Thoracic aorta (tissue), 2 donors: ENCODE results near the gene CUBN. TPM values are rescaled to one million over a fixed set of nuclear protein-coding genes. Genes with fewer than 3 reads are reported as not detected.

Source experiments
- ATAC-seq: fragments of 150-250 bp; one replicate; pipeline ENCODE4 v1.8.0; 2017; ENCODE audit warnings: low read depth; ENCODE audit not compliant: insufficient number of reproducible peaks, low FRiP score
- DNase-seq: peaks from one replicate; pipeline ENCODE4 v3.0.0-alpha.2; 2020; ENCODE audit warnings: low spot score
- H3K27ac ChIP-seq, 2 donors: fragments of 200-600 bp; sonication (generic); 1 replicate in 1 of 2; 2 replicates in 1 of 2; pipeline ENCODE4 v1.5.1; 2016; ENCODE audit warnings: mild to moderate bottlenecking in 2 of 2, moderate library complexity in 2 of 2
- H3K27me3 ChIP-seq: fragments of 200-600 bp; sonication (generic); replicated peaks from 2 replicates; pipeline ENCODE4 v1.6.0; 2016; ENCODE audit warnings: mild to moderate bottlenecking; ENCODE audit not compliant: insufficient read depth
- H3K36me3 ChIP-seq: fragments of 200-600 bp; sonication (generic); one replicate; pipeline ENCODE4 v1.5.1; 2016
- H3K4me1 ChIP-seq, 2 donors: fragments of 200-600 bp; sonication (generic); 1 replicate in 1 of 2; 2 replicates in 1 of 2; pipeline versions ENCODE4 v1.5.1 to v1.6.0; 2016; ENCODE audit warnings: low read depth in 2 of 2, mild to moderate bottlenecking in 1 of 2; ENCODE audit not compliant: control insufficient read depth in 1 of 2
- H3K4me3 ChIP-seq: fragments of 200-600 bp; sonication (generic); 2 replicates; pipeline ENCODE4 v1.5.1; 2016; ENCODE audit warnings: mild to moderate bottlenecking
- H3K9me3 ChIP-seq: fragments of 200-600 bp; sonication (generic); 2 replicates; pipeline ENCODE4 v1.5.1; 2016
- total RNA-seq, 2 donors: library from RNA; depleted of rRNA; stranded (reverse); fragments of >200 nt; gene quantifications; one replicate each; pipeline versions ENCODE4 v1.1.0 to v1.2.3, GENCODE V29; 2016
- TF ChIP-seq, protein P1 (sequence below): fragments of 200-600 bp; sonication (generic); IDR thresholded peaks from one replicate; pipeline ENCODE4 v1.5.1; 2019; ENCODE audit warnings: antibody characterized with exemption

Gene CUBN
- total RNA-seq, 2 donors from 2014 or later = 4.1 to 4.6 TPM

GRCh38 chr10:17138460-17139042 lies 8.9 kb upstream of the CUBN start:
- H3K4me1 ChIP-seq = peaks cover 9 to 25% of the 10 kb centered on the region in 2 donors
- no peak overlapping the region for H3K27ac ChIP-seq
- TF ChIP-seq, protein P1, sequence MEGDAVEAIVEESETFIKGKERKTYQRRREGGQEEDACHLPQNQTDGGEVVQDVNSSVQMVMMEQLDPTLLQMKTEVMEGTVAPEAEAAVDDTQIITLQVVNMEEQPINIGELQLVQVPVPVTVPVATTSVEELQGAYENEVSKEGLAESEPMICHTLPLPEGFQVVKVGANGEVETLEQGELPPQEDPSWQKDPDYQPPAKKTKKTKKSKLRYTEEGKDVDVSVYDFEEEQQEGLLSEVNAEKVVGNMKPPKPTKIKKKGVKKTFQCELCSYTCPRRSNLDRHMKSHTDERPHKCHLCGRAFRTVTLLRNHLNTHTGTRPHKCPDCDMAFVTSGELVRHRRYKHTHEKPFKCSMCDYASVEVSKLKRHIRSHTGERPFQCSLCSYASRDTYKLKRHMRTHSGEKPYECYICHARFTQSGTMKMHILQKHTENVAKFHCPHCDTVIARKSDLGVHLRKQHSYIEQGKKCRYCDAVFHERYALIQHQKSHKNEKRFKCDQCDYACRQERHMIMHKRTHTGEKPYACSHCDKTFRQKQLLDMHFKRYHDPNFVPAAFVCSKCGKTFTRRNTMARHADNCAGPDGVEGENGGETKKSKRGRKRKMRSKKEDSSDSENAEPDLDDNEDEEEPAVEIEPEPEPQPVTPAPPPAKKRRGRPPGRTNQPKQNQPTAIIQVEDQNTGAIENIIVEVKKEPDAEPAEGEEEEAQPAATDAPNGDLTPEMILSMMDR = no peak
- DNase-seq = no peak
- H3K36me3 ChIP-seq = no peaks in the 10 kb centered on the region
- H3K27me3 ChIP-seq = no peaks in the 10 kb centered on the region
- no peak for ATAC-seq
- H3K4me3 ChIP-seq = no peak overlapping the region
- no peaks in the 10 kb centered on the region for H3K9me3 ChIP-seq

DNA sequence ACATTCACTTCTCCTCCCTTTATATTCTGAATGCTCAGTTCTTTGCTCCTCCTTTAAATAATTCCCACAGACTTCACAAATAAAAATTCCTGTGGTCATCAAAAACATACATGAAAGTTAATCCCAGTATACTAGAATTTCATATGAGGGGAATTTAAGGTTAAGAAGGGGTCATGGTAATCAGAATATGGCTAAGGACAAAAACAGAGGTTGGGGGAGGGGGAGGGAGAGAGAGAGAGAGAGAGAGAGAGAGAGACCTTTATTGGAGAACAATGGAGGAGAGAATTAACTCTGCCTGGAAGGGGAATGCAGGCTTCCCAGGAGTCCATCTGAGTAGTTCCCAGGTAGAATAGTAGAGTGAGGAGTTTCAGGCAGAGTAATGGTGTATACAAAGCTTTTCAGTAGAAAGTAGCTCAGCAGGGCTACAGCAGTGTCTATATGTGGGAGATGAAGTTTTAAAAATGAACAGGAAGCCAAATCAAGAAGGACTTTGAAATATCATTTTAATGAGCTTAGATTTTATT lies 5.2 kb upstream of the CUBN start:
- DNase-seq (no peak), ATAC-seq (no peak)
- Histone ChIP-seq H3K4me3 (no peak overlapping the region), H3K36me3 (no peaks in the 10 kb centered on the region), H3K27ac (no peak overlapping the region), H3K9me3 (no peaks in the 10 kb centered on the region), H3K4me1 (no peaks in the 10 kb centered on the region), H3K27me3 (no peaks in the 10 kb centered on the region)
- TF ChIP-seq, protein P1 = no peak

DNA sequence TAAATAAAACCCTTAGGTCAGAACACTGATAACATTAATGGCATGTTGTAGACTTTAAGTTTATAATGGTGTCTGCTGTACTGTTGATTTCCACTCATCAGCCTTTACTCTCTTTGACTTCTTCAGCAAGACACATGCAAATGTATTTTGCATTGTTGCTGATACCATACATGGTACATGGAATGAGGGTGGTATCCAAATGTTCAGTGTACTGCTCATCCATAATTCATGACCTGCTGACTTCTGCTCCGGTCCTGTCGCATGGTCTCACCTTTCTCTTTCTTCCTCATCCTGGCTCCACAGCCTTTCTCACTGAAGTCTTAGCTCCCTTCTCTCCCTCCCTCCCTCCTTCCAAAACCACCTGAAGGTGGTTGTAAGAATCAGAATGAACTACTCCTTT lies 4.7 kb upstream of the CUBN start:
- Histone ChIP-seq H3K4me1 (no peaks in the 10 kb centered on the region), H3K27me3 (no peaks in the 10 kb centered on the region), H3K4me3 (no peak overlapping the region), H3K36me3 (no peaks in the 10 kb centered on the region), H3K27ac (no peak overlapping the region), H3K9me3 (no peaks in the 10 kb centered on the region)
- ATAC-seq = no peak
- no peak for DNase-seq
- TF ChIP-seq, protein P1 = no peak

- no peaks in the 10 kb centered on the region for H3K27me3 ChIP-seq
- H3K4me3 ChIP-seq = no peak overlapping the region
- no peaks in the 10 kb centered on the region for H3K4me1 ChIP-seq
- TF ChIP-seq, protein P1 = no peak
- no peak overlapping the region for H3K27ac ChIP-seq
- no peak for ATAC-seq
- no peaks in the 10 kb centered on the region for H3K36me3 ChIP-seq
- no peaks in the 10 kb centered on the region for H3K9me3 ChIP-seq
- DNase-seq = no peak
Observed at GRCh38 chr10:17128261-17128660, 1.4 kb downstream of the CUBN start.

GRCh38 chr10:17126327-17126726 lies 3.3 kb downstream of the CUBN start:
- Histone ChIP-seq H3K4me3 (no peak overlapping the region), H3K27ac (no peak overlapping the region), H3K36me3 (no peaks in the 10 kb centered on the region), H3K27me3 (no peaks in the 10 kb centered on the region), H3K4me1 (no peaks in the 10 kb centered on the region), H3K9me3 (no peaks in the 10 kb centered on the region)
- ATAC-seq = no peak
- TF ChIP-seq, protein P1 = no peak
- DNase-seq = no peak
